Measurements from ENCODE around the gene ZNF76.

The ZNF76 gene

GRCh38 chr6:35294308-35294945 lies 34.9 kb downstream of the ZNF76 start:
- no peak overlapping the region for H3K9ac ChIP-seq (ENCODE audit: insufficient read length, low read depth)

DNA sequence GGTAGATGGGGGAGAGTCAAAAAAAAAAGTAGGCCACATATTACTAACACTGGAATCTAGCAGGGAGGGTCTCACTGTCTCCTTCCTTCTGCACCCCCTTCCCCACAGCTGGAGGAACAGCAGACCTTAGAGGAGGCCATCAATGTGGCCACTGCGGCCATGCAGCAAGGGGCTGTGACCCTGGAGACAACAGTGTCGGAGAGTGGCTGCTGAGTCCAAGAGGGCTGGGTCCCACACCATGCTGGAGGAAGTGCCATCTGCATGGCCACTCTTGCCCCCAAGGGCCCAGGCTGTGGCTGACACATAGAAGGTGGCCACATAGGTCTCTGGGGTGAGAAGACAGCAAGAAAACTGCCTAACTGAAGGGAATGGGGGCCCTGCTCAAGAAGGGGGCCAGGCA lies 35.5 kb downstream of the ZNF76 start:
- H3K4me3 ChIP-seq (ENCODE audit: insufficient read length, low read depth): no peak overlapping the region
- no peaks in the 10 kb centered on the region for H3K27me3 ChIP-seq (ENCODE audit: insufficient read depth, insufficient read length)
- H3K4me1 ChIP-seq (ENCODE audit: insufficient read depth, insufficient read length): peaks cover 3% of the 10 kb centered on the region
- no peak for DNase-seq (ENCODE audit: low read depth, low spot score)
- H3K9me3 ChIP-seq (ENCODE audit: insufficient read depth, low read length): no peaks in the 10 kb centered on the region
- H3K9ac ChIP-seq (ENCODE audit: insufficient read length, low read depth): no peak overlapping the region
- TF ChIP-seq YY1 (IDR thresholded peaks at IDR 0.05; ENCODE audit: insufficient read depth, insufficient read length) (no peak), SUZ12 (IDR thresholded peaks at IDR 0.05; ENCODE audit: extremely low read depth, insufficient read depth, insufficient read length) (no peak), ZNF274 (IDR thresholded peaks at IDR 0.05; ENCODE audit: low read depth, low read length) (no peak)
- H3K36me3 ChIP-seq (ENCODE audit: insufficient read depth, insufficient read length, low read length): peaks cover 54% of the 10 kb centered on the region

More at GRCh38 chr6:35294308-35294945, 34.9 kb downstream of the ZNF76 start:
- TF ChIP-seq ZNF274 (IDR thresholded peaks at IDR 0.05; ENCODE audit: low read depth, low read length) (no peak), SUZ12 (IDR thresholded peaks at IDR 0.05; ENCODE audit: extremely low read depth, insufficient read depth, insufficient read length) (no peak)
- H3K36me3 ChIP-seq (ENCODE audit: insufficient read depth, insufficient read length, low read length): peaks cover 59% of the 10 kb centered on the region
- H3K27me3 ChIP-seq (ENCODE audit: insufficient read depth, insufficient read length): no peaks in the 10 kb centered on the region
- H3K4me3 ChIP-seq (ENCODE audit: insufficient read length, low read depth): no peak overlapping the region
- H3K4me1 ChIP-seq (ENCODE audit: insufficient read depth, insufficient read length): peaks cover 3% of the 10 kb centered on the region
- no peaks in the 10 kb centered on the region for H3K9me3 ChIP-seq (ENCODE audit: insufficient read depth, low read length)
- peak; percentile 42 for DNase-seq (ENCODE audit: low read depth, low spot score)

- DNase-seq (ENCODE audit: low read depth, low spot score): no peak
- no peaks in the 10 kb centered on the region for H3K9me3 ChIP-seq (ENCODE audit: insufficient read depth, low read length)
- no peaks in the 10 kb centered on the region for H3K27me3 ChIP-seq (ENCODE audit: insufficient read depth, insufficient read length)
- H3K4me1 ChIP-seq (ENCODE audit: insufficient read depth, insufficient read length): peaks cover 3% of the 10 kb centered on the region
- H3K4me3 ChIP-seq (ENCODE audit: insufficient read length, low read depth): no peak overlapping the region
- TF ChIP-seq YY1 (IDR thresholded peaks at IDR 0.05; ENCODE audit: insufficient read depth, insufficient read length): no peak
- no peak for TF ChIP-seq SUZ12 (IDR thresholded peaks at IDR 0.05; ENCODE audit: extremely low read depth, insufficient read depth, insufficient read length)
- TF ChIP-seq ZNF274 (IDR thresholded peaks at IDR 0.05; ENCODE audit: low read depth, low read length): no peak
- peaks cover 47% of the 10 kb centered on the region for H3K36me3 ChIP-seq (ENCODE audit: insufficient read depth, insufficient read length, low read length)
- H3K9ac ChIP-seq (ENCODE audit: insufficient read length, low read depth): no peak overlapping the region
Observed at GRCh38 chr6:35295521-35296315, 36.2 kb downstream of the ZNF76 start.

DNA sequence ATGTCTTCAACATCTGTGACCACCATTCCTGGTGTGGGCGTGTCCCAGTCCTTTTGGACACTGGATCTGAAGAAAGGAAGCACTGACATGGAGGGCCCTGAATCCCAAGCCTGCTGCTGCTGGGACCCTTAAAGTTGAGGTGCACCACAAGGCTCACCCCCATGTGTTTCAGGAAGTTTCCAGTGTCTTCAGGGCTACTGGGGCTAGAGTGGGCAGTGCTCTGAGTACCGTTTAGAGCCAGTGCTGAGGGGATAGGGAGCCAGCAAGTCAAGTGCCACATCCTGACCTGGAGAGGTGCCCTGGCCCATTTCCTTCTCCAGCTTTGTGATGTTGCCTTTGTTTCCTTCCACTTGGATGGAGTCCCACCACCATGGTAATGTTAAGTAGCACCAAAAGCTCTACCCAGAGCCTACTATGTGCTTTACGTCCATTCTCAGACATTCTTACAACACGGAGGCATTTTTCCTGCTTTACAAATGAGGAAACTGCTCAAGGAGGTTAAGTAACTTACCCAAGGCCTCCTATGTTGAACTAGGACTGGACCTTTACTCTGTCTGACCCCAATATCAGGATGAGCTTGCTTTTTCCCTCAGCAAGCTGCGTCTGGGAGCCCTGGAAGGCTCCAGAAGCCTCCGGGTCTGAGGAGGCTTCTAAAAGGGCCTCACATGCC lies 37.5 kb downstream of the ZNF76 start:
- TF ChIP-seq ZNF274 (IDR thresholded peaks at IDR 0.05; ENCODE audit: low read depth, low read length) (no peak), YY1 (IDR thresholded peaks at IDR 0.05; ENCODE audit: insufficient read depth, insufficient read length) (no peak), SUZ12 (IDR thresholded peaks at IDR 0.05; ENCODE audit: extremely low read depth, insufficient read depth, insufficient read length) (no peak)
- Histone ChIP-seq H3K36me3 (ENCODE audit: insufficient read depth, insufficient read length, low read length) (peaks cover 34% of the 10 kb centered on the region), H3K27me3 (ENCODE audit: insufficient read depth, insufficient read length) (no peaks in the 10 kb centered on the region), H3K9me3 (ENCODE audit: insufficient read depth, low read length) (no peaks in the 10 kb centered on the region), H3K4me3 (ENCODE audit: insufficient read length, low read depth) (no peak overlapping the region), H3K4me1 (ENCODE audit: insufficient read depth, insufficient read length) (peaks cover 3% of the 10 kb centered on the region), H3K9ac (ENCODE audit: insufficient read length, low read depth) (peak overlapping the region; percentile 50)
- DNase-seq (ENCODE audit: low read depth, low spot score): no peak

- TF ChIP-seq SUZ12 (IDR thresholded peaks at IDR 0.05; ENCODE audit: extremely low read depth, insufficient read depth, insufficient read length): no peak
- TF ChIP-seq ZNF274 (IDR thresholded peaks at IDR 0.05; ENCODE audit: low read depth, low read length): no peak
- TF ChIP-seq YY1 (IDR thresholded peaks at IDR 0.05; ENCODE audit: insufficient read depth, insufficient read length): no peak
- peak within 1 kb of the TSS; percentile 47 for H3K4me3 ChIP-seq (ENCODE audit: insufficient read length, low read depth)
- peak; percentile 80 for DNase-seq (ENCODE audit: low read depth, low spot score)
- peaks cover 6% of the 10 kb centered on the region for H3K4me1 ChIP-seq (ENCODE audit: insufficient read depth, insufficient read length)
- H3K9me3 ChIP-seq (ENCODE audit: insufficient read depth, low read length): no peaks in the 10 kb centered on the region
- peak within 1 kb of the TSS; percentile 79 for H3K9ac ChIP-seq (ENCODE audit: insufficient read length, low read depth)
- H3K27me3 ChIP-seq (ENCODE audit: insufficient read depth, insufficient read length): no peaks in the 10 kb centered on the region
- H3K36me3 ChIP-seq (ENCODE audit: insufficient read depth, insufficient read length, low read length): peaks cover 29% of the 10 kb centered on the region
Observed at GRCh38 chr6:35297601-35298481, 38.3 kb downstream of the ZNF76 start, which contains the start of gene DEF6. Gene DEF6, plus strand, starts transcription at chr6:35297818. Its CDS starts 39 bp downstream, at chr6:35297857.

- TF ChIP-seq ZNF274 (IDR thresholded peaks at IDR 0.05; ENCODE audit: low read depth, low read length) (no peak), SUZ12 (IDR thresholded peaks at IDR 0.05; ENCODE audit: extremely low read depth, insufficient read depth, insufficient read length) (no peak), YY1 (IDR thresholded peaks at IDR 0.05; ENCODE audit: insufficient read depth, insufficient read length) (no peak)
- no peak for DNase-seq (ENCODE audit: low read depth, low spot score)
- no peak overlapping the region for H3K4me3 ChIP-seq (ENCODE audit: insufficient read length, low read depth)
- no peaks in the 10 kb centered on the region for H3K27me3 ChIP-seq (ENCODE audit: insufficient read depth, insufficient read length)
- H3K9ac ChIP-seq (ENCODE audit: insufficient read length, low read depth): no peak overlapping the region
- peaks cover 6% of the 10 kb centered on the region for H3K4me1 ChIP-seq (ENCODE audit: insufficient read depth, insufficient read length)
- no peaks in the 10 kb centered on the region for H3K9me3 ChIP-seq (ENCODE audit: insufficient read depth, low read length)
- peaks cover 21% of the 10 kb centered on the region for H3K36me3 ChIP-seq (ENCODE audit: insufficient read depth, insufficient read length, low read length)
Observed at GRCh38 chr6:35298625-35299140, 39.1 kb downstream of the ZNF76 start.

Measured in NT2/D1 (cell line).